Dermis microvascular lymphatic vessel endothelial cell (primary cell): ENCODE measurements around the gene PTPN4. TPM values are rescaled to one million over a fixed set of nuclear protein-coding genes. Genes with fewer than 3 reads are reported as not detected.
"Not testable (repeated sequence)": the region's sequence is repeated elsewhere in the genome, so short reads cannot be mapped to it uniquely, and the experiment has no call there.

Experiments used
- DNase-seq, 2 donors: peaks; one replicate each; pipeline versions ENCODE4 v3.0.0 to v3.0.0-alpha.2; 2010; ENCODE audit warnings: low read depth in 2 of 2
- total RNA-seq: library from RNA; depleted of rRNA; stranded (reverse); fragments of >200 nt; gene quantifications from 2 replicates; pipeline ENCODE4 v1.2.1, GENCODE V29; 2014

Gene PTPN4
- total RNA-seq, 1 donor from 2014 or later, result 27.1 TPM

DNA sequence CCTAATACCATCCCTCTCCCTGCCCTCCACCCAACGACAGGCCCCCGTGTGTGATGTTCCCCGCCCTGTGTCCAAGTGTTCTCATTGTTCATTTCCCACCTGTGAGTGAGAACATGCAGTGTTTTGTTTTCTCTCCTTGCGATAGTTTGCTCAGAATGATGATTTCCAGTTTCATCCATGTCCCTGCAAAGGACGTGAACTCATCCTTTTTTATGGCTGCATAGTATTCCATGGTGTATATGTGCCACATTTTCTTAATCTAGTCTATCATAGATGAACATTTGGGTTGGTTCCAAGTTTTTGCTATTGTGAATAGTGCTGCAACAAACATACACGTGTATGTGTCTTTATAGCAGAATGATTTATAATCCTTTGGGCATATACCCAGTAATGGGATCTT, 44.7 kb downstream of the PTPN4 start:
- not testable (repeated sequence) for DNase-seq

DNA sequence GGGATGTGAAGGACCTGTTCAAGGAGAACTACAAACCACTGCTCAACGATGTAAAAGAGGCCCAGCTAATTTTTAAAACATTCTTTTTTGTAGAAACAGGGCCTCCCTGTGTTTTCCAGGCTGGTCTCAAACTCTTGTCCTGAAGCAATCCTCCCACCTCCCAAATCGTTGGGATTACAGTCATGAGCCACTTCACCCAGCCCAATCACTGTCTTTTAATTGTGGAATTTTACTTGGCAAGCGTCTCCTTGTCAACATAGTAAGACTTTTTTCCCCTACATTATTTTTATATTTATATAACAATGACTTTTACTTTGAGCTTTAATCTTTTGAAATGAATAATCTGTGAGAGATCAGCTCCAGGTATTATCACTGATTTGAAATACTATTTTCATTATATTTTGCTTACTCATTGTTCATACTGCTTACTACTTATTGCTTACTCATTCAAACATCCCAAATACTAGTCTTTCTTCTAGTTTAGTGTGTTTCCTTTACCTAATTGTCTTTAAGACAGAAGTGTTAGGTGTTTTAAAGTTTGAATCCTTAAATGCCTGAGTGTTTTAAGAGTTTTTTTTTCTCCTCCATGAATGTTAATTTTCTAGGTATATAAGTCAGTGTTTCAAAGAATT, 48.9 kb downstream of the PTPN4 start:
- peak in 1 of 2 donors; percentile 35 for DNase-seq

DNA sequence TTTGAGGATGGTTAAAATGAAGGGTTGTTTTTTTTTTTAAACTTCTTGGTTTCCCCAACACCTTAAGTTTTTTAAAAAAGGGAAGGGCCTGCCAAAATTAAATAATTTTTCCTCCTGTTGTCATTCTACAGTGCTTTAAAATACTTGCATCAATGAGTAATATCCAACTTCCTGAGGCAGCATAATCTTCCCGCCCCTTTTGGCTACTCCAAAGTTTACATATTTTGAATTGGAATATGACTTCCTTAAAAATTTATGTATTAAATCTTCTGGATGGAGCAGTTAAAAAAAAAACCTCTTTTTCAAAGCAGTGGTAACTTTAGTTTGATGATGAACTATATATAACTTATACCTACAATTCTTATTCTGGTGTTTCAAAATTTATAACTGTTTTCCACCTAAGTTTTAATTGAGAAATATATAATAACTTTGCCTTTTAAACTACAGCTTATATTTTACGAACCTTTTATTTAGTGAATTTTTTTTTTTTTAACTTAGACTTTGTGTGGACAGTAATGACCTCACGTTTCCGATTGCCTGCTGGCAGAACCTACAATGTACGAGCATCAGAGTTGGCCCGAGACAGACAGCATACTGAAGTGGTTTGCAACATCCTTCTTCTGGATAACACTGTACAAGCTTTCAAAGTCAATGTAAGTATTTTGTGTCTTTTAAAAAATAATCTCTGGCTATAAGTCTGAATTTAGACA, 49.8 kb downstream of the PTPN4 start:
- peak; percentile 64 to 92 for DNase-seq

DNA sequence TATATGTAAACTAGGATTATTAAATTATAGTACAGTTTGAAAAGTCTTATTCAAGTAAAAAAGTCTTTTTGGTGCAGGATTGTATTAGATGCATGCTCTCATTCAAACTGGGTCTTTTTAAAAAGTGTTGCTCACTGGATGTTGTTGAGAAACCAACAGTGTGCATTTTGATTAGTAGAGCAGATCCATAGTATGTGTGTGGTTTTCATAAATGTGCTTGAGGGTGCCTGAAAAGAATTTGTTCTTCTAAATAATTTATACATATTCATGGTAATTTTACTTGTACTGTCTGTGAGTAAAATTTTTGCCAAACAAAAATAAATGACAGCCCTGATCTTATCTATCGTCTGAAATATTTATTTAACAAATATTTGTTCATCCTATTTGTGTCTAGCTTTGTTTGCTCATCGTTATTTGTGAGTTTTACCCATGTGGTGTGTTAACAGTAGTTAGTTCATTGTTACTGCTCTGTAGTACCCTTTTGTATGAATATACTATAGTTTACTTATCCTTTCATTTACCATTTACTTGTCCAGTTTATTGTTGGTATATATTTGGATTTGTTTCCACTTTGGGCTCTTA, 50.4 kb downstream of the PTPN4 start:
- no peak for DNase-seq

DNA sequence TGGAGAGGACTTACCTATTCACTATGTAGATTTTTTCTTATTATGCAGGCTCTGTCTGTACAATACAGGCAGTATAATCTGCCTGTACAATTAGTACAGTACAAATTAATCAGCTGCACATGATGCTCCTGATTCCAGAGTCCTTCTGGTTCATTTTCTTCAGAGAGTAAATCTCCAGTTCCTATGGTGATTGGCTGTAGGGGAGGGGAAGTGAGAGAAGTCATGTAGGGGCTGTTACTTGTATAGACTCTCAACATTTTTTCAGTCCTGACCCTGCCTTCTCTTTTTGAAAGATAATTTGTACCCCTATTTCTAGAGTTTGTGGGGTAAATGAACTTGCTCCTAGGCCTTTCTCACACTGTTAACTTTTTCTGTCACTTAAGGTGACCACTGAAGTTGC, 54.5 kb downstream of the PTPN4 start:
- no peak for DNase-seq

DNA sequence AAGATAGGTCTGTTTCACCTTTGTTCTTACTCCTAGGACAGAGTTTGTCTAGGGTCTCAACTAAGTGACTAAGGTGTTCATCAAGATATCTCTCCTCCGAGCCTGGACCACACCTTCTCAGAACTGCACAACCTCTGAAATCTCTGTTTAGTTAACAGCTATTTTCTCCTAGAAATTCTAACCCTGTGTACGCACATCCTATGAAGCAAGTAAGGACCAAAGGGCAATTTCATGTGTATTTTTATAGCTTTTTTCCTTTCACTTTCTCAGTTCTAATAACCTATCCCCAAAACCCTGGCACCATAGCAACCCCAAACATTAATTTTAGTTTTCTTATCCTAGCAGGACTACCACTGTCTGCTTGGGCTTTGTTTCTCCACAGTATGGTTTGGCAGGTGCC, 59.1 kb downstream of the PTPN4 start:
- DNase-seq, result no peak

DNA sequence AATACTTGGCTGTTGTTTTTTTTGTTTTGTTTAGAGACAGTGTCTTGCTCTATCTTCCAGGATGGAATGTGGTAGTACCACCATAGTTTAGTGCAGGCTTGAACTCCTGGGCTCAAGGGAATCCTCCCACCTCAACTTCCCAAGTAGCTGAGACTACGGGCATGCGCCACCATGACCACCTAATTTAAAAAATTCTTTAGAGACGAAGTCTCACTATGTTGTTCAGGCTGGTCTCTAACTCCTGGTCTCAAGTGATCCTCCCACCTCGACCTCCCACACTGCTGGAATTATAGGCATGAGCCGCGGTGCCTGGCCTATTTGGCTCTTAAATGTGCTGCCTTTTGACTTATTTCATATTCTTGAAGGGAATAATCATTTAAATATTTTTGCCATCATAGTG, 60.1 kb downstream of the PTPN4 start:
- no peak for DNase-seq

DNA sequence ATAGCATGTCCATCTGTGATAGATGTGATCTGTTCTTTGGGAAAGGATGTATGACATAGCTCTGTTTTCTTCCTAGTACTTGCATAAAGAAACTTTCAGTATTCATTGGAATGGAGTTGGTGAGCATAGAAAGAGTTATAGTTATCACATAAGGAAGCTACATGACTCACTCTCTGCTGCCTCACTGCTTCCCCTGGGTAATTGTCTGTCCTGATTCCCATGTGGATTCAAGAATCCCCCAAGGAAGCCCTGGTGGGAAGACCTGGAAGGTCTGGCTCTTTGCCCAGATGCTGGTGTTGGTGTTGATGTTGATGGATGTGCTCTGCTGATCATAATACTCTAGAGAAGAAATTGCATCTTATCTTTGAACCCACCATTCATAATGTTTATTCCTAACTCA, 60.6 kb downstream of the PTPN4 start:
- peak in 1 of 2 donors; percentile 98 for DNase-seq

DNA sequence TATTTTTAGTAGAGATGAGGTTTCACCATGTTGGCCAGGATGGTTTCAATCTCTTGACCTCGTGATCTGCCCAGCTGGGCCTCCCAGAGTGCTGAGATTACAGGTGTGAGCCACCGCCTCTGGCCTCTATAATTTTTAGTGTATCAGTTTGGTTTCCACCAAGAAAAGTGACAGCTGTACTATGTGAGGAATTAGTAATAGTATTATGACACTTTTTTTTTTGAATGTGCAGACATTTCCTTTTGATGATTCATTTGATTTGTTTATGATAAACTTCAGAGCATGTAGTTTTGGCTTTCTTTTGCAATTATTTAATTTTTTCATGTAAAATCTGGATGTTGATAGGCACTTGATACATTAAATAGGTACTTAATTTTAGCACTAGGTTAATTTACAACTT, 61.5 kb downstream of the PTPN4 start:
- peak in 1 of 2 donors; percentile 70 for DNase-seq

DNA sequence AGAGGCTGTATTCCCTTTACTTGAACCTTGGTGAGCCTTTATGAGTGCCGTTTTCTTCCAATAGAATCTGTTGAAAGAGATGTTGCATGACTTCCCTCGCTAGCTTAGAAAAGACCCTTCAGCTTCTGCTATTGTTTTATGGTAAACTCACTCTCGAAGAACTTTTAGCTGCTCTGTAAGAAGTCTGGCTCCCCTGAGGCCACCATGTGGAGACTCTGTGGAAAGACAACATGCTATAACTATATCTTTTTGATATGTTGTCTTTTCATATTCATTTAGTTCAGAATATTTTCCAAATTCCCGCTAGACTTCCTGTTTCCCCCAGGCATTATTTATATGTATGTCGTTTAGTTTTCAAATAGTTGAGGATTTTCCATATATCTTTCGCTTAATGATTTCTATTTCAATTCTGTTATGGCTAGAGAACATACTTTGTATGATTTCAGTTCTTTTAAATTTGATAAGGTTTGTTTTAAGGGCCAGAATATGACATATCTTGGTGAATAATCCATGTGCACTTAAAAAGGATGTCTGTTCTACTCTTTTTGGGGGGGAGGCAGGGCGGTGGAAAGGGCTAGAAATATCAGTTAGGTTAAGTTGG, 64.1 kb downstream of the PTPN4 start:
- peak in 1 of 2 donors; percentile 73 for DNase-seq

DNA sequence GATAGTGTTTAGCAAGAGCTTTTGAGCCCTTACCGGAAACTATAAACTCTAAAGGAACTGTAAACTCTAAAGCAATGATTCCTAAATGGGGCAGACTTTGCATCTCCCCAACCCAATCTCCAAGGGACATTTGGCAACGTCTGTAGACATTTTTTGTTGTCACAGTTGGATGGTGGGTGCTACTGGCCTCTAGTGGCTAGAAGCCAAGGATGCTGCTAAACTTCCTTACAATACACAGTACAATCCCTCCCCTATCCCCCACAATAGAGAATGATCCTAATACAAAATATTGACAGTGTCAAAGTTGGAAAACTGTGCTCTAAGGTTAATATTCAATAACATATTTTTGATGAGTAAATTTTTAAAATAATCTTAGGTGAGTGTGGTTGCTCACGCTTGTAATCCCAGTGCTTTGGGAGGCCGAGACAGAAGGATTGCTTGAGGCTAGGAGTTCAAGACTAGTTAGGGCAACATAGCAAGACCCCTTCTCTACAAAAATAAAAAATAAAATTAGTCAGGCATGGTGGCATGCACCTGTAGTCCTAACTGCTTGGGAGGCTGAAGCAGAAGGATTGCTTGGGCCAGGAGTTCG, 66.7 kb downstream of the PTPN4 start:
- DNase-seq, result peak in 1 of 2 donors; percentile 61

DNA sequence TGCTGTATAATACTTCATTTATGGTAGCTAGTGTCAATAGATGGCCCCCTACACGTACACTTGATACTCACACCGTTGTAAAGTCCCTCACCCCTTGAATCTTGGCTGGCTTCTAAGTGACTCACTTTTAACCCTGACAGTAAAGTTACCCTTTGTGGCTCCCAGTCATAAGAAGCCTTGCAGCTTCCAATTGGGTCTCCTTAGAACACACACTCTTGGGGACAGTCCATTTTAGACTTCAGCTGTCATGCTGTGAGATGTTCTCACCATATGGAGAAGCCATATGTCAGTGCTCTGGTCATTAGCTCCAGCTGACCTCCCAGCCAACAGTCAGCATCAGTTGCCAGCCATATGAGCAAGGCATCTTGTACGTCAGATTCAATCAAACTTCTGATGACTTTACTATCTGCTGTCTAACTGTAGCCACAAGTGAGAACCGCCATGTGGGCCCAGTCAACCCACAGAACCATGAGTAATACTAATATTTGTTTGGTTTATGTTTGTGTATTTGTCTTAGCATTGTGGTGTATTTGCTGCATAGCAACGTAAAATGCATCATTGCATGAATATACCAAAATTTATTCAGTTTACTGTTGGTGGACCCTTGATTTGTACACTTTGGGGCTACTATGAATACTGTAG, 68.3 kb downstream of the PTPN4 start:
- DNase-seq, result peak in 1 of 2 donors; percentile 29

DNA sequence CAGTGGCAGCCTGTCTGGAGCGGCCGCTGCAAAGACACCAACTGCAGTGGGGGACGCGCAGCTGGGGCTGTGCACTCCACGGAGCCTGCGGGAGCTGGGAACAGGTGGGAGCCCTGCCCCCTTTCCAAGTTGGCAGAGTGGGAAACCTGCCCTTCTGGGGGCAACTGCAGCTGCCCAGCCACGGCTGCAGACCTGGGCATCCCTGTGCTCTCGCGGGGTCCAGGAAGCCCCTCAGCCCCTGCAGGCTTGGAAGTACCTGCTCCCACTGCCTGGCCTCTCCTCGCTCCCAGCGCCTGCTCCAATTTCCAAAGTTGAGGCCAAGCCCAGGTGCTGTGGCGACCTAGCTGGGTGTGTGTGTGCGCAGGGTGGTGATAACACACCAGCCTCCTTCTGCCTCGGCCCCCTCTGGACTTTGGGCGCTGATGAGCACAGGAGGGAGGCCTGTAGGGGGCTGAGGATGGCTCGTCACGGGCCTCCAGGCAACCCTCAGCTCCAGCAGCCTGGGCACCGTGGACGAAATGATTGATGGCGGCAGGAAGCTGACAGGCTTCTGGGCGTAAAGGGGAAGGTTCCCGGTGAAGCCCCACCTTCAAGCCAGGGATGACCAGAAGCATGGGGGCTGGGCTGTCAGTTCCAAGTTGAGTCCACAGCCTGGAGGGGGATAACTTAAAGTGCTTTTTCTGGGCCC, 76.9 kb downstream of the PTPN4 start:
- DNase-seq, result no peak

DNA sequence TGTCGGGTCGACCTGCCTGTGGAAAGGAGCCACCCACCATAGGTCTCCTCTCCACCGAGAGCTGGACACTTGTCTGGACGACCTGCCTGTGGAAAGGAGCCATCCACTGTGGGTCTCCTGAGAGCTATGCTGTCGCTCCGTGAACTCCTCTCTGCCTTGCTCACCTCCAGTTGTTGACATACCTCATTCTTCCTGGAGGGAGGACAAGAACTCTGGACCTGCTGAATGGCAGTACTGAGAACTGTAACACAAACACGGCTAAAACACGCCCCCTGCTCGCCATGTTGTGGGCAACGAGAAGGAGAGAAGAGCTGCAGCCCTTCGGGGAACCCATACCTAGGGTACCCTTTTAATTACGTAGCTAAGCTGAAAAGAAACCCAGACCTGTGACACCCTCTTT, 77.6 kb downstream of the PTPN4 start:
- no peak for DNase-seq

DNA sequence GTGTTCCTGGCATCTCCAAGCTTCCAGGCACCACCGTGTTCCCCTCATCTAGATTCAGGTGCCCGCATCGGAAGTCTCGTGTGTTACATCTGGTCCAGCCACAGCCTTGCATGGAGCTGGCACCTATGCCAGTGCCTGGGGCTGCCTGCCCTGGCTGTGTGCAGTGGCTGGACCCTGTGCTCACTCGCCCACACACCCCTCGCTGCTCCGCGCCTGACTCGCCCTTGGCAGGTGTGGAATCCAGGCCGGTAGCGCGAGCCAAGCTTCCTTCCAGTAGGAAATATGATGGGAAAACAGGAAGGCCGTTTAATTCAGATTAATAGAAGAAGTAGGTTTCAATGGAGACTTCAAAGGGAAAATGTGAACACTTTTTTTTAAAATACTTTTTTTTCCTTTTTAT, 78.0 kb downstream of the PTPN4 start:
- DNase-seq, result peak in 1 of 2 donors; percentile 22

DNA sequence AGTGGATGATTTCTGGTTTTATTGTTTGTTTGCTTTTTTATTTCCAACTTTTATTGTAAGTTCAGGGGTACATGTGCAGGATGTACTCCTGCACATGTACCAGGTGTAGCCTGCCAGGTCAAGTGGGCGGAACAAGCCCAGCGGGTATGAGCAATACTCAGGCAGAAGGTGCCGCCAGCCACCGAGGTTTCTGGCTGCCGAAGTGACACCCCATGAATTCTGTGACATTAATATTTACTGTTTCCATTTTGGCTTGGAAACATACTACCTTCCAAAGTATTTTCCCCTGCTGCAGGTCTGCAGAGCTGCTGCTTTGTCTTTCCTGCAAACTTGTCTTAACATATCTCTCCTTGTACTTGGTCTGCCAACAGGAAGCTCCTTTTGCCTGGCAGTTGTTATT, 78.5 kb downstream of the PTPN4 start:
- DNase-seq, result peak in 1 of 2 donors; percentile 26

DNA sequence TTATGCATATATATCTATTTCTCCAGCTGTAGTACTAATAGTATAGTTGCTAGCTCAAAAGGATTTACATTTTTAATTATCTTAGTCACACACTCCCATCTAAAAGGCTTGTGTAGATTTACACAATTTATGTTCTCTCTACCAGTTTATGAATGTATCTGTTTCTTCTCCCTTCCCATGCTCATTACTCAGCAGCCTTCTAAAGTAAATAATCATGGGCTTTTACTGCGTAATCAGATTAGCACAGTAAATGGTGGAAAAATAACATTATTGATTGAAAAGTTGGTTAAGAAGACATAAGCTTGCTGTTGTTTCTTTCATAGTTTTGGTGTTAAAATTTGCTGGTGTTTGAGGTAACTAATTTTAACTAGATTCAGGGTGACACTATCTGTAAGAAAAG, 81.8 kb downstream of the PTPN4 start:
- no peak for DNase-seq

DNA sequence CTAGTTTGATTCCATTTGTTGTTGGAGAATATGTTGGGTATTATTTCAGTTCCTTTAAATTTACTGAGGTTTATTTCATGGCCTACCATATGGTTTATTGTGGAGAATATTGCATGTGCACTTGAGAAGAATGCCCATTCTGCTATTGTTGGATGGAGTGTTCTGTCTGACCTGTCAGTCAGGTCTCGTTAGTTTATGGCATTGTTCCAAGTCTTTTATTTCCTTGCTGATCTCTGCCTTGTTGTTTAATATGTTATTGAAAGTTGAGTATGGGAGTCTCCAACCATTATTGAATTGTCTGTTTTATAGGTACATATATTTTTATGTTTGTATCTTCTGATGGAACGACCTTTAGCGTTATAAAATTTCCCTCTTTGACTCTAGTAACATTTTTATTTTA, 86.3 kb downstream of the PTPN4 start:
- DNase-seq, result peak in 1 of 2 donors; percentile 55

DNA sequence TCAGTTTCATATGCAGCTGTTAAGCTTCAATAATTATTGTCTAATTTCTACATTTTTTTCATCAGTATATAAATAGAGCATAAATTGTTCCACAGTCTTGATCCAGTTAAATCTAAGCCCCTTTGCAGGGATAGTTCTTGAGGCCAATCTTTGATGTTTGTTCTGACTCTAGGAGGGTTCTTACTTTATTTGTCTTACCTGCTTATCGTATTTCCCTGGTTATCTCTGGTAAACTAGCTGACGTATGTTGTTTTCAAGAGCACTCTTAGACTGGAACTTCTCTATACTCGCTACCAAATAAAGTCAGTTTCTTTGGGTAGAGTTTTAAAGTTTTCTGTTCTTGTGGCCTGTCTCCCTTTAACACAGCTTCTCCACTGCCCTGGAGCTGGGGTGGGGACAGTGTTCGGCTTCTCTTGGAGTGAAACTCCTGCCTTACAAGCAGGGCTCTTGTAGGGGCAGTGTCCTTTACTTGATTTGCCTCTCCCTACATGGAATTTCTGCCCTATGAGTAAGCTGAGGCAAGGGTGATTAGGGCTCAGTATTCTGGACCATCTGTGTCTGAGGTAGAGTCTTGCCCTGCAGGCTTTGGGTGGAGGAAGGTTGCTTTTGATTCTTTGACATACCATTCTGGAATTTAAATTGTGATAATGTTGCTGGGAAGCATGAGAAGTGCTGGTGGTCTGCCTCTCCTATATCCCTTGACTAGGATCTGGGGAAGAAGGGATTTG, 90.3 kb downstream of the PTPN4 start:
- no peak for DNase-seq

DNA sequence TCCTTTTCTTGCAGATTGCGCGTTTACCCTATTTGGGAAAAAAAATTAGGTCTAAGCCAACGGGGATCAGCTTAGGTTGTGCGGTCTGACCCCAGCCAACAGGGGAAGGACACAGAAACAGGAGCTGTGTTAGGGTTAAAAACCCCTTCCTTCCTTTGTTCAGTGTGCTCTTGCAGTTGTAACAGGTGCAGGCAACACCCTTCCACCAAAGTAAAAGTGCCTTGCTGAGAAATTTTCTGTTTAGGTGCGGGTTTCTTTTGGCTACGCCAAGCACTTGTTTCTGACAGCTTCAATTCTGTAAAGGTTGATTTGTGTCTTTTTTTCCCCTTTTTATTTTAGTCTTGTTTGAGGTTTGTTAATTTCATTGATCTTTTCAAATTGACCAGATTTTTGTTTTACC, 92.5 kb downstream of the PTPN4 start:
- no peak for DNase-seq
